Measurements from ENCODE around the gene KRT2.

The KRT2 gene

GRCh38 chr12:52608826-52609630 is 43.0 kb downstream of the KRT2 start:
- TF ChIP-seq CTCF (IDR thresholded peaks at IDR 0.05; ENCODE audit: borderline replicate concordance, insufficient read depth, low read depth, low read length), result no peak
- H3K4me3 ChIP-seq (ENCODE audit: low read depth, low read length), result no peak overlapping the region

- no peak for TF ChIP-seq CTCF (IDR thresholded peaks at IDR 0.05; ENCODE audit: borderline replicate concordance, insufficient read depth, low read depth, low read length)
- H3K4me3 ChIP-seq (ENCODE audit: low read depth, low read length), result no peak overlapping the region
Observed at GRCh38 chr12:52608161-52608560, 43.9 kb downstream of the KRT2 start.

DNA sequence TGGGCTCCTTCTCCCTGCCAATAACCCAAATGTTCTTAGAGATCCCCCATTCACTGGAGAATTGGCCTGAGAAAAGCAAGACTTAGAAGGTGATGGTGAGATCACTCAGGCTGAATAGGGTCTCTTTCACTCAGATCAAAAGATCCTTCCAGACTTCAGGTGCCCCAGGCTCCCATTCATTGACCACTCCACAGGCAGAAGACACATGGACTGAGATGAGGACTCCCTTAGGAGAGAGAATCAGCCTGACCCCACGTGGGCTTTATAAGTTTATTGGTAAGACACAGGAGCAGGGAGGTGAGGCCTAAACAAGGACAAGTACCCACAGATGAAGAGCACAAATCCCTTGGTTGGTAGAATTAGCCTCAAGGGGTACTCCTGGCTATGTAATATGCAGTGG is 44.7 kb downstream of the KRT2 start:
- H3K4me3 ChIP-seq (ENCODE audit: low read depth, low read length), result no peak overlapping the region
- no peak for TF ChIP-seq CTCF (IDR thresholded peaks at IDR 0.05; ENCODE audit: borderline replicate concordance, insufficient read depth, low read depth, low read length)

DNA sequence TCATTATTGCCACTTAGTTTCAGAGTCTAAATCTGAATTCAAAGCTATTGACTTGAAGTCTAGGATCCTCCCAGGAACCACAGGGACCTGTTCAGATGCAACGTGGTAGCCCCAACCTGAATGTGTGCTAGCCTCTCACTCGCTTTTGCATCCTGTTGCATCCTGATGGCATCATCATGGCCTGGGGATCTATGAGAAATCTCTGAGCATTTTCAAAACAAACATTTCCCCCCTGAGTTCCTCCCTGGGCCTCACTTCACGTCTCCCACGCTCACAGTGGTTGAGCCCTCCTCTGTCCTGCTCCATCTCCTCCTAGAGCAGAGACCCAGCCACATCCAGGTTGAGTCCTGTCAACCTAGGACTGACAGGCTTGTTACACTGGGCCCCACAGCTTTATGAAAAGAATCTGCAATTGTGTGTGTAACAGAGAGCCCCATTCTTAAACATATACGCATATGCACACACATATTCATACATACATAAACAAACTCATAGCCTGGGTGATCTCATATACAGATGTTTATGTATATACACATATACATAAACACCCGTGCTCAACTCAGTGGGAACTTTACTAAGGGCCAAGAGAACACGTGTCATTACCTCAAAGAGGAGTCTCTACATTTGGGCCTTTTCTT is 45.3 kb downstream of the KRT2 start:
- H3K4me3 ChIP-seq (ENCODE audit: low read depth, low read length), result no peak overlapping the region
- TF ChIP-seq CTCF (IDR thresholded peaks at IDR 0.05; ENCODE audit: borderline replicate concordance, insufficient read depth, low read depth, low read length), result no peak

GRCh38 chr12:52606096-52606495 is 45.9 kb downstream of the KRT2 start:
- no peak for TF ChIP-seq CTCF (IDR thresholded peaks at IDR 0.05; ENCODE audit: borderline replicate concordance, insufficient read depth, low read depth, low read length)
- no peak overlapping the region for H3K4me3 ChIP-seq (ENCODE audit: low read depth, low read length)

GRCh38 chr12:52605542-52605941 is 46.5 kb downstream of the KRT2 start:
- TF ChIP-seq CTCF (IDR thresholded peaks at IDR 0.05; ENCODE audit: borderline replicate concordance, insufficient read depth, low read depth, low read length), result no peak
- no peak overlapping the region for H3K4me3 ChIP-seq (ENCODE audit: low read depth, low read length)

- TF ChIP-seq CTCF (IDR thresholded peaks at IDR 0.05; ENCODE audit: borderline replicate concordance, insufficient read depth, low read depth, low read length), result no peak
- no peak overlapping the region for H3K4me3 ChIP-seq (ENCODE audit: low read depth, low read length)
Observed at GRCh38 chr12:52604859-52605258, 47.2 kb downstream of the KRT2 start.

All from GM12875 (cell line).